ENCODE data around the gene MCHR2.

The MCHR2 gene

DNA sequence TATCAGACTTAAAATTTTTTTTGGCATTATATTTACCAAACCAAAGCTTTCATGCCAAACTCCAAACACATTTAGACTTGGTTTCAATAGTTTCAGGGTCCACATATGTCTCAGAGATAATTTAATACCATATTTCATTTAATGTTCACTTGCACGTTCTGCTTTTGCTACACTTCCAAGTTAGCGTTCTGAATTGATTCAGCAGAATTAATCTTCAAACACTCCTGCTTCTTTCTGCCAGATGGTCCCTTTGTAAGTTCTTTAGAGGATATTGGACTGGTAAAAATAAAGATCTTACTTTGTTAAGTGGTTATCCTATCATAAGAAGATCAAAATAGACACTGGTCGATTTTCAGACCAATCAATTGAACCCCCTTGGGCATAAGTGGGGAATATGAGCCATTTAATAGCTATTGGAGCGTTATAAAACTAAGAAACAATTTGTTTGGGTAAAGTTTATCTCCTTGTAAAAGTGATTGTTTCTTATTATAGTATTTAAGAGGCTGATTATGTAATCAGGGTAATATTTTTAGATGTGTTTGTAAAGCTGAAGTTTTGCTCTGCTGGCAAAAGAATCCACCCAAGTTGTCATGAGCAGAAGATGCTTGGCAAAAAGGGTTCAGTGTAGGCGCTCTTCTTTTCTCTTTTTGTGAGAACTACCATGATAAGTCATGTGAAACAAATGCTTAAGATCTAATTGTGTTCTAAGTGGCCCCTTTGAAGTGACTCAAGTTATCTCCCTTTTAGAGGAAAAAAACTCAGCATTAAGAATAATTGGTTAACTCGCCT lies 92.2 kb downstream of the MCHR2 start:
- no peak for DNase-seq

DNA sequence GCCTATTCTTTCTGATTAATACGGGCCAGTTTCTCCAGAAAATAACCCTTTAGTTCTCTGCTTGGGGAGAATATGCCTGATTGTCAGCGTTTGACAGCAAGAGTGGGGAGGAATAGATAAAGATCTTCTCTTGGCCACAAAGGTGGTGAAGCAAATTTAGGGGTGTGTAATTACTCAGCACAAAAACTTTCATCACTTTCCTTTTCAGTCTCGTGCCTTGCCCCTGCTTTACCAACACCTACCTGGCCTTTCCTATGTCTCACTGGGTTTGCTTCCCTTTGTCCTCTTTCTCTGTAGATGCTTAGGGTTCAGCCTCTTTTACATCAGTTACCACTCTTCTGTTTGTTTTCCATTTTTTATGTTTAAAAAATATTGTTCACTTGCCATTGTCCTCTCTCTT lies 99.2 kb downstream of the MCHR2 start:
- no peak for DNase-seq

DNA sequence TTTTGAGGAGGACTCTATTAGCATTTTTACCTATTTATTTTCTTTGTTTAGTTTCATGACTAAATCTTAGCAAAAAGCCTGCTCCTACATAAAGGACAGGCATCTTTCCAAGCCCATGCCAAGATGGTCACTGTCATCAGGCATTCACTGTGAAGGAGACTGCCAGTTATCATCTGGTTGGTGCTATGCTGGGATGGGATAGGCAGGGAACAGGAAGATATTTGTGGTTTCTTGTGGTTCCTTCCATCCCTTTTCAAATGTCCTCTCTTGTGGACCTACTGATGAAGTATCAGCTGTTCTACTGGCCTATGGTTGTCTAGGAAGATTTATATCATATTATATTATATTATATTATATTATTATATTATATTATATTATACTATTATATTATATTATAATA lies 107.0 kb downstream of the MCHR2 start:
- DNase-seq = no peak

DNA sequence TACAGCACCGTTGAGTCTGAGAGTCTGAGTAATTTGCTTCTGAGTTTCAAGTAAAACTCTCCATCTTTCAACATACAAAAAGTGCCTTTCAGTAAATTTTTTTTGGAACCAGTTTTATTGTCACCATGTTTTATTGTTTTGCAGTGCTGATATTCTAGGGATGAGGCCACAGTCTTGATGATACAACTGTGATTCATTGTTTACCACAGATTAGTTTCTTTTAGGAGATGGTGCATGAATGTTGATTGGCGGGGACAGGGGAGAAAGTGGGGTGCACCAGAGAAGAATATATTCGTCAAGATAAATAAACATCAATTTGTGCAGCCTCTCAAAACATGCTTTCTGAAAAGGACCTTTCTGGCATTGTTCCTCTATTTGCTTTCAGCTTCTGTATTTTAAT lies 109.0 kb downstream of the MCHR2 start:
- DNase-seq = no peak

DNA sequence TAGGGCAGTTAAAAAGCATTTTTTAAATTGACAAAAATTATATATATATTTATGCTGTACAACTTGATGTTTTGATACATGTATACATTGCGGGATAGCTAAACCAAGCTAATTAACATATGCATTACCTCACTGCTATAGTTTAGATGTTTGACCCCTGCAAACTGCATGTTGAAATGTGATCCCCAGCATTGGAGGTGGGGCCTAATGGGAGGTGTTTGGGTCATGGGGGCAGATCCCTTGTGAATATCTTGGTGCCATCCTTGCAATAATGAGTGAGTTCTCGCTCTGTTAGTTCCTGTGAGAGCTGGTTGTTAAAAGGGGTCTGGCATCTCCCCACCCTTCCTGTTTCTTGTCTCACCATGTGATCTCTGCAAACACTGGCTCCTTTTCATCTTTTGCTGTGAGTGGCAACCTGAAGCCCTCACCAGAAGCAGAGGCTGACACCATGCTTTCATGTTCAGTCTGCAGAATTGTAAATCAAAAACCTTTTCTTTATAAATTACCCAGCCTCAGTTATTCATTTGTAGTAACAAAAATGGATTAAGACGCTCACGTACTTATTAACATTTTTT lies 111.8 kb downstream of the MCHR2 start:
- DNase-seq = no peak

DNA sequence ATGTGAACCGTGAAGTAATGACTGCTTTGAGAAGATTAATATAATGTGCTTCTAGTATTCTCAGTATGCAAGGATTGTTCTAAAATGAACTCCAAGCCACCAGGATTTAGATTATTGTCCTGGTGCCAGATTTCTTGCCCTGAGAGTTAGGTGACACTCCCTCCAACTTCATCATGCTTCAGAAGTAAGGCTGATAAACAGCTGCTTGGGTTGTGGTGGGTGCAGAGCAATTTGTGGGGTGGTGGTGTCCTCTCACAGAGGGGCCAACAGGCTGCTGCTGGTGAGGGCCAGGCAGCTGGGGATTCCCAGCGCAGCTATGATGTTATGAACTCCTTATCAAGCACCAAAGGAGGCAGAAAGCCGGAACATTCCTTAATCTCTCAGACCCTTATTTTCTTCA lies 114.6 kb downstream of the MCHR2 start:
- no peak for DNase-seq

DNA sequence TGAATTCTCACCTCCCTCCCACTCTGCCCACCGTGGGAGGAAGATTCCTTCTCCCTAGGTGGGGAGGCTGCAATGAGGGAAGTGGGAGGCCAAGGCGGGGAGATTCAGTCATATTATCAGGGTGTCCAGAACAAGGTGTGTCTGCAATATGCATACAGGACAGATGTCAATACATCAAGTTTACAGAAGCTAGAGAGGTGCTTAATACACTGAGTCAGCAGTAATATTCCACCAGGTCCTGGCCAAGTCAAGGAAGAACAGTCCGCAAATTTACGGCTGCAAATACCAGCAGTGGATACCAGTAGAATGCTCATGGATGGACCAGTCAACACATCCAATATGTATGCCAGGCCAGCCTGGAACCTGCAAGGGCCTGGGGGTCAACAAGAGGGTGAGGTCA lies 119.0 kb downstream of the MCHR2 start:
- no peak for DNase-seq

DNA sequence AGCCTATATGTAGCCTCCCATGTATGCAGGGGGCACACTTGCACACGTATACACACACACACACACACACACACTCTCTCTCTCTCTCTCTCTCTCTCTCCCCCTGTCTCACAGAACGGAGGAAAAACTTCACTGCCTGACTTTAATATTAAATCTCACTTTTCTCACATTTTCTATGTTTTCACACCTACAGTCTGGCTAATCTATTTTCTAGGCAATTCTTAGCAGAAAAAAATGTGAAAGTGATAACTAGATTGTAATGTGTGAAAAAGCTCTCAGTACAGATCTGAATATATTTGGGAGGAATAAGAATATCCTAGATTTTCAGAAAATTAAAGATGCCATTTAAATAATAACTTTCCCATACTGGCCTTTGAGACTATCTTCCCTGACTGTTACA lies 120.9 kb downstream of the MCHR2 start:
- DNase-seq = no peak

DNA sequence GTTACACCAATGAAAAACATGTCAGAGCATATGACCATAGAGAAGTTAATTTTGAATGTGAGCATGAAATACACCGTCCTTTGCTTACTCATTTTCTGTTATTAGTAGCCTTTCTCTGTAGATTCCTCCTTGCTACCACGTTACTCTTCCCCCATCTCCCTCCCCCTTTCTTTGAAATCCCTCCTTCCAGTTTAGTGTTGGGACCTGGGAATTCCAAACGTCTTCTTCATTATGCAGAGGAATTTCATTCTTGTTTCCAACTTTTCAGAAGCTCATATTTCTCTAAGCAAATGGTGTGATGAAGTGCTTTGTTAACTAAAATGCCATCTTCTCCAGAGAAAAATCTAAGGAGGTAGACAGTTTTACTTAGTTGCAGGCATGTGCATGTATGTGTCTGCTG lies 122.4 kb downstream of the MCHR2 start:
- no peak for DNase-seq

Measured in stimulated activated CD4-positive, alpha-beta T cell treated with anti-CD3 and anti-CD28 coated beads, Interleukin-15, amount 100 ng/mL, for 24 hours (primary cell).